ENCODE data around the gene TNFSF12.

GRCh38 chr17:7583253-7584109, 34.6 kb downstream of the TNFSF12 start, which contains the start of gene MPDU1:
- no peak for TF ChIP-seq CTCF (IDR thresholded peaks at IDR 0.05)
- no peak for TF ChIP-seq ZNF263 (CRISPR knock-in tag; IDR thresholded peaks at IDR 0.05; ENCODE audit: low read depth)
- TF ChIP-seq ZBTB21 (CRISPR knock-in tag; IDR thresholded peaks at IDR 0.05; ENCODE audit: borderline replicate concordance), result no peak; the same call in 1 of the 2 replicates

Data from WTC11 (cell line).